ENCODE results near the gene DTD1.

Gene DTD1

DNA sequence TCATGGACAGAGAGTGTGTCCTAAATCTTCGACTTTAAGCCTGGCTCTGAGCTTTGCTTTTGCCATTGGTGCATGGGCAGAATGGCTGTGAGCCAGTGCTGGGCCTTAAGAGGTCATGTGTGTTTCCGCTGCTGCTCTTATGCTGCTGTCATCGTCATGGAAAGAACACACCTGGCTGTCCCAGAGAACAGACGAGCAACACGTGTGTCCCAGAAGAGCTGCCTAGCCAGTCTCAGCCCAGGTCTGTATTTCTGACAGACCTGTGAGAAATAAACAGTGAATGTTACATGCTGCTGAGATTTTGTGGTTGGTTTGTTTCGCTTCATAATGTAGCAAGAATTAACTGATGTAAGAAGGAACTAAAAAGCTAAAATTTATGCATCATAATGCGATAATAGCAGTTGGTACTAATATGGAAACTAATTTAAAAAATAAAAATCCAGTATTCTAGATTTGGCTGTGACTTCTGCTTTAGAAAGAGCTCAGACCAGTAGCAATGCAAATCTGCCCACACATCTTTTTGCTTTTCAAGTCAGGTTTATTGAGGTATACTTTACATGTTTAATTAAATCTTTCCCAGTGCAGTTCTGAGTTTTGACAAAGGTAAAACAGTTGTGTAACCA is 214.3 kb downstream of the DTD1 start:
- no peak for DNase-seq

GRCh38 chr20:18805881-18806280 is 218.0 kb downstream of the DTD1 start:
- DNase-seq, result no peak

DNA sequence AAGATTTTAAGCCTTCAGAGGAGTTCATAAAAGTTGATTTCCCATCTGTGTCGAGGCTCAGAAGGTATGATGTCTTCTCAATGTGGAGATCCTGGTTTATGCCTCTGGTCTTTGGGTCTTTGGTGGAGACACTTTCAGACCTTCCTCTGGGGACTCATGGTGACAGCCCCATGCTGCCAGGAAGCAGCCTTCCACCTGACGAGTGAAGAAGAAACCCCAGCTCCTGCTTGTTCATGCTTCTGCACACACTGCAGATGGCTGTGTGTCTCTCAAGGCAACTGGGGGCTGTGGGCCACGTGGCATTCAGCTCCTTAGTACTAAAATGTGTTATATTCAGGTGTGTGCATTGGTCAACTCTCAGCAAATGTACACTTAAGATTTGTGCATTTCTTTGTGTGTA is 220.9 kb downstream of the DTD1 start:
- no peak for DNase-seq

DNA sequence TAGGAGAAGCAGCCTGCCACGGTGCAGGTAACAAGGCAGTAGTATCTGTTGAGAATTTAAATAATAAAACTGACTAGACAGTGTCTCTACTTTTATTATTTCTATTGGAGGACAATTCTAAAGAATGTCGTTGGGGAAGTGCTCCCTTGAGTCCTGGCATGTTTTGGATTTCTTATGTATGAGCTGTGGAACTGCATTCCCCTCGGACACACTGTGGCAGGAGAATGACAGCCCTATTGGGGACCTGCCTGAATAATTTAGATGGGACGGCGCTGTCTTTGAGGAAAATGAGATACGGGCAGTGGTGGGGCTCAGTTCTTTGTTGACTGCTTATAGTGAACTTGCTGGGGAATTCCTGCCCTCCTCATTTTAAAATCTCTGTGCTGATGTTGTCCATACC is 223.3 kb downstream of the DTD1 start:
- no peak for DNase-seq

DNA sequence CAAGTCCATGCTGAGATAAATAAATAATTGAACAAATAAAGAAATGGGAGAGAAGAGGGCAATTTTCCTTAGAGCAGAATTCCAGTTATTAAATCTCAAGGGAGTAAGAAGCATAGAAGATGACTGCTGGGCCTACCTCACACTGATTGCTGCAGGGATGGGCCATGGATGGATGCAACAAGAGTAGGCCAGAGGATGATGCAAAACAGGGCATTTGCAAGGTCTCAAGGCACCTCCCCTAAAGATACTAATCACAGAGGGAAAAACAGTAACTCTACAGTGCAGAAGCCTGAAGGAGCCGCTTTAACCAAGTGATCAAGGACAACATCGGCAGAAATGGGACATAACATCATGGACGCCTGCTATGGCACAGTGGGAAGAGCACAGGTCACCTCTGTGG is 224.1 kb downstream of the DTD1 start:
- no peak for DNase-seq

GRCh38 chr20:18813483-18813882 is 225.6 kb downstream of the DTD1 start, which contains the start of gene SCP2D1:
Gene SCP2D1, plus strand, starts transcription at chr20:18813783. Its CDS starts 33 bp downstream, at chr20:18813816.
- DNase-seq, result no peak

- no peak for DNase-seq
These were observed 227.5 kb downstream of the DTD1 start for GRCh38 chr20:18815194-18815942.
